ENCODE data around the gene LYZL2.
A peak's percentile ranks its signal among the peaks of the same experiment; 100 is the strongest.
"Not testable (repeated sequence)": the region's sequence is repeated elsewhere in the genome, so short reads cannot be mapped to it uniquely, and the experiment has no call there.

Gene LYZL2

DNA sequence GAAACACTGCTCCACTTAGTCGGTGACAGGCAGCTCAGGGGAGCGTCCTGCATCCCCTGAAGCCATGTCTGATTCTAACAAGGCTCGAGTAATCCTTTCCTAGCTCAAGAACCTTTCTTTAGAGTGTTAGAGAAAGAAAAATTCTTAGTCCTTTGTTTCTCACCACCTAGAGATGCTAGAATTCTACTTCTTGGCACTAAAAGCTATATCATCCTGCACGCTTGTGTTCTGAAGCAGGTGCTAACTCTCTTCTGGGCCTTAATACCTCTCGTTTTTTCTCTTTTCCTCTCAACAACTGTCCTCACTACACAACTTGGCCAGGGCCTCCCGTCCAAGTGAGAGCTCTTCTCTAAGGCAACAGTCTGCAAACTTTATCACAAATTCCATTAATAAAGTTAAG, at the start of gene LYZL2:
Gene LYZL2, minus strand, starts transcription at position 101 of the 400 bp plus-strand sequence. CDS start 2,838 bp downstream, outside the sequence.
- H2AFZ ChIP-seq (ENCODE audit: low read length, unreplicated experiment) = peak within 1 kb of the TSS; percentile 76
- peak within 1 kb of the TSS; percentile 73 for H3K27ac ChIP-seq (ENCODE audit: low read depth, low read length)
- no peaks in the 10 kb centered on the region for H3K36me3 ChIP-seq (ENCODE audit: insufficient read depth, low read length)
- H3K4me1 ChIP-seq (ENCODE audit: control insufficient read depth, insufficient read depth, low read length, unreplicated experiment) = peaks cover 18% of the 10 kb centered on the region
- H3K27me3 ChIP-seq (ENCODE audit: insufficient read depth, low read length) = no peaks in the 10 kb centered on the region
- no peaks in the 10 kb centered on the region for H3K79me2 ChIP-seq (ENCODE audit: control insufficient read depth, insufficient read depth, low read length, unreplicated experiment)
- H3K4me3 ChIP-seq (ENCODE audit: low read depth, low read length) = no peak within 1 kb of the TSS

- peaks cover 15% of the 10 kb centered on the region for H3K4me1 ChIP-seq (ENCODE audit: control insufficient read depth, insufficient read depth, low read length, unreplicated experiment)
- H3K36me3 ChIP-seq (ENCODE audit: insufficient read depth, low read length); H2AFZ ChIP-seq (ENCODE audit: low read length, unreplicated experiment); H3K4me3 ChIP-seq (ENCODE audit: low read depth, low read length); H3K27me3 ChIP-seq (ENCODE audit: insufficient read depth, low read length); H3K27ac ChIP-seq (ENCODE audit: low read depth, low read length); H3K79me2 ChIP-seq (ENCODE audit: control insufficient read depth, insufficient read depth, low read length, unreplicated experiment): not testable (repeated sequence)
These were observed 48.1 kb upstream of the LYZL2 start for GRCh38 chr10:30677616-30678015.

- peaks cover 13% of the 10 kb centered on the region for H3K4me1 ChIP-seq (ENCODE audit: control insufficient read depth, insufficient read depth, low read length, unreplicated experiment)
- not testable (repeated sequence) for H3K36me3 ChIP-seq (ENCODE audit: insufficient read depth, low read length); H2AFZ ChIP-seq (ENCODE audit: low read length, unreplicated experiment); H3K27ac ChIP-seq (ENCODE audit: low read depth, low read length); H3K27me3 ChIP-seq (ENCODE audit: insufficient read depth, low read length); H3K79me2 ChIP-seq (ENCODE audit: control insufficient read depth, insufficient read depth, low read length, unreplicated experiment); H3K4me3 ChIP-seq (ENCODE audit: low read depth, low read length)
These were observed 47.6 kb upstream of the LYZL2 start for GRCh38 chr10:30677146-30677545.

GRCh38 chr10:30675791-30676718, 46.5 kb upstream of the LYZL2 start:
- H3K27me3 ChIP-seq (ENCODE audit: insufficient read depth, low read length) = no peaks in the 10 kb centered on the region
- no peak overlapping the region for H2AFZ ChIP-seq (ENCODE audit: low read length, unreplicated experiment)
- peaks cover 2% of the 10 kb centered on the region for H3K4me1 ChIP-seq (ENCODE audit: control insufficient read depth, insufficient read depth, low read length, unreplicated experiment)
- H3K36me3 ChIP-seq (ENCODE audit: insufficient read depth, low read length) = no peaks in the 10 kb centered on the region
- no peak overlapping the region for H3K27ac ChIP-seq (ENCODE audit: low read depth, low read length)
- H3K79me2 ChIP-seq (ENCODE audit: control insufficient read depth, insufficient read depth, low read length, unreplicated experiment) = no peaks in the 10 kb centered on the region
- no peak overlapping the region for H3K4me3 ChIP-seq (ENCODE audit: low read depth, low read length)

DNA sequence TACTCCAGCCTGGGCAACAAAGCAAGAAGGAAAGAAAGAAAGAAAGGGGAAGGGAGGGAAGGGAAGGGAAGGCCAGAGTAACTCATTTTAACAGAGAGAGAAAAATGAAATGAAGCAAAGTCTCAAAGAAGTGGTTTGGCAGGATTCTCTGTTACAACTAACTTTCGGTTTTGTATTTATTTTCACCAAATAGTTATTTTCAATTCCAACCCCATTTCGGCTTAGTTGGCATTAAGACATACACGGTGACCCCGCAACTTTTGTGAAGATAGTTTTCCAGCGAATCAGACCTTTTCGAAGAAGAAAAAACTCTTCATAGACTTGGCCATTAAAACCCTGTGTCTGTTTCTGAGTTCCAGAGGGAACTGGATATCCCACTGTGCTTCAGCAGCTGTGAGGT, 45.2 kb upstream of the LYZL2 start:
- H3K27ac ChIP-seq (ENCODE audit: low read depth, low read length) = no peak overlapping the region
- no peaks in the 10 kb centered on the region for H3K4me1 ChIP-seq (ENCODE audit: control insufficient read depth, insufficient read depth, low read length, unreplicated experiment)
- peak overlapping the region; percentile 74 for H2AFZ ChIP-seq (ENCODE audit: low read length, unreplicated experiment)
- no peaks in the 10 kb centered on the region for H3K79me2 ChIP-seq (ENCODE audit: control insufficient read depth, insufficient read depth, low read length, unreplicated experiment)
- no peak overlapping the region for H3K4me3 ChIP-seq (ENCODE audit: low read depth, low read length)
- H3K36me3 ChIP-seq (ENCODE audit: insufficient read depth, low read length) = no peaks in the 10 kb centered on the region
- no peaks in the 10 kb centered on the region for H3K27me3 ChIP-seq (ENCODE audit: insufficient read depth, low read length)

GRCh38 chr10:30673262-30673661, 43.7 kb upstream of the LYZL2 start:
- H3K79me2 ChIP-seq (ENCODE audit: control insufficient read depth, insufficient read depth, low read length, unreplicated experiment); H3K4me3 ChIP-seq (ENCODE audit: low read depth, low read length); H3K27me3 ChIP-seq (ENCODE audit: insufficient read depth, low read length); H3K27ac ChIP-seq (ENCODE audit: low read depth, low read length); H3K4me1 ChIP-seq (ENCODE audit: control insufficient read depth, insufficient read depth, low read length, unreplicated experiment); H3K36me3 ChIP-seq (ENCODE audit: insufficient read depth, low read length); H2AFZ ChIP-seq (ENCODE audit: low read length, unreplicated experiment): not testable (repeated sequence)

DNA sequence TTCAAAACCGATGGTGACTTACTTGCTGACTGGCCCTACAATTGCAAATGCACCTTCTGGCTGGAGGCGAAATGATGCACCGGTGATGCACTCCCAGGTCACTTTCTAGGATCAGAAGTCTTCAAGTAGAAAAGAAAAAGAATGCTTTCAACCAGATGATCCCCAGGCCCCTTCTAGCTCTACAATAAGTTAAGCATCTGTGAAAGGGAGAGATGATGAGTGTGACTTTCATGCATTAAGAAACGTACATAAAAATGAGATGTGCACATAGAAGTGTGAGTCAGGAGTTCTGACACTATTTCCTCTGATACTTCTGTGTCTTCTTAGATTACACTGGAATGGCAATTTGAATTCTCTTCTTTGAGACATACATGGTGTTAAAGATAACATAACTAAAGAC, 42.8 kb upstream of the LYZL2 start:
- not testable (repeated sequence) for H3K27ac ChIP-seq (ENCODE audit: low read depth, low read length); H3K79me2 ChIP-seq (ENCODE audit: control insufficient read depth, insufficient read depth, low read length, unreplicated experiment); H3K36me3 ChIP-seq (ENCODE audit: insufficient read depth, low read length); H3K27me3 ChIP-seq (ENCODE audit: insufficient read depth, low read length); H3K4me3 ChIP-seq (ENCODE audit: low read depth, low read length); H2AFZ ChIP-seq (ENCODE audit: low read length, unreplicated experiment); H3K4me1 ChIP-seq (ENCODE audit: control insufficient read depth, insufficient read depth, low read length, unreplicated experiment)

- H3K27me3 ChIP-seq (ENCODE audit: insufficient read depth, low read length) = no peaks in the 10 kb centered on the region
- H3K27ac ChIP-seq (ENCODE audit: low read depth, low read length) = no peak overlapping the region
- H2AFZ ChIP-seq (ENCODE audit: low read length, unreplicated experiment) = peak overlapping the region; percentile 98
- H3K79me2 ChIP-seq (ENCODE audit: control insufficient read depth, insufficient read depth, low read length, unreplicated experiment) = no peaks in the 10 kb centered on the region
- peak overlapping the region; percentile 69 for H3K4me3 ChIP-seq (ENCODE audit: low read depth, low read length)
- no peaks in the 10 kb centered on the region for H3K4me1 ChIP-seq (ENCODE audit: control insufficient read depth, insufficient read depth, low read length, unreplicated experiment)
- H3K36me3 ChIP-seq (ENCODE audit: insufficient read depth, low read length) = no peaks in the 10 kb centered on the region
These were observed 41.6 kb upstream of the LYZL2 start for GRCh38 chr10:30671026-30671616.

- not testable (repeated sequence) for H3K79me2 ChIP-seq (ENCODE audit: control insufficient read depth, insufficient read depth, low read length, unreplicated experiment); H3K27me3 ChIP-seq (ENCODE audit: insufficient read depth, low read length); H3K36me3 ChIP-seq (ENCODE audit: insufficient read depth, low read length); H3K27ac ChIP-seq (ENCODE audit: low read depth, low read length); H3K4me1 ChIP-seq (ENCODE audit: control insufficient read depth, insufficient read depth, low read length, unreplicated experiment); H2AFZ ChIP-seq (ENCODE audit: low read length, unreplicated experiment); H3K4me3 ChIP-seq (ENCODE audit: low read depth, low read length)
These were observed 38.4 kb upstream of the LYZL2 start for GRCh38 chr10:30667982-30668381.

DNA sequence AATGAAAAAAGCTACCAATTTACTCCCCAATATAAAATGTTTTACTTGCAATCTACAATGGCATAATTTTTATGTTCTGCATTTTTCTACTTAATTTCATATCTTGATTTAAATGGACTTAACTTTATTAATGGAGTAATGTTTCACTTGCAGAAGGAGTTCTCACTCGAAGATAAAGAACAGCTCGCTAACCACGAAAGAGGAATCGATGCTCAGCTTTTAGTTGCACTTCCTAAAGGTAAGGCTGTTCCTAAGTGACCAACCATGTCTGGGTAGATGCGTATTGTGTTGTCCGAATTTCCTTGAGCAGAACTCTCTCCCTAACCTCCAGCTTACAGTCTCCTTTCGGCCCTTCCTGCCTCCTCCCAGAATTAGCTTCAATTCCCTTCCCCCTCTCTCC, 33.9 kb upstream of the LYZL2 start:
- not testable (repeated sequence) for H3K4me1 ChIP-seq (ENCODE audit: control insufficient read depth, insufficient read depth, low read length, unreplicated experiment); H3K36me3 ChIP-seq (ENCODE audit: insufficient read depth, low read length); H3K4me3 ChIP-seq (ENCODE audit: low read depth, low read length); H2AFZ ChIP-seq (ENCODE audit: low read length, unreplicated experiment); H3K79me2 ChIP-seq (ENCODE audit: control insufficient read depth, insufficient read depth, low read length, unreplicated experiment); H3K27me3 ChIP-seq (ENCODE audit: insufficient read depth, low read length); H3K27ac ChIP-seq (ENCODE audit: low read depth, low read length)

DNA sequence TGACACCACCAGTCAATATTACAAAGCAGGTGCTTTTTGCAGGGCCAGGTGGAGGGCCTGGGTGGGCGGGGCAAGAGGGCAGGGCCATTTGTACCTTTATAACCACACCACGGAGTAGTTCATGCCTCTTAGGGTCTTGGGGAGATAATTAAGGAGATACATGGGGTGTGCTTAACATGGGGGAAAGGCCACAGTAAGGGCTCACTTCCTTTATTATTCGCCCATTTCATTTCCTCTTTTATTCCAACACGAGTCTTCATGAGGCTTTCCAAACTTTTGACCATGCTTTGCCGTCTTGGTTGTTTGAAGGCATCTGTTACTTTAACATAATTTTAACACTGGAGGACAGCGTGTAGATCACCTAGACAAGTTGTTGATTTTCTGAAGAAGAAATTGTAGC, 33.3 kb upstream of the LYZL2 start:
- Histone ChIP-seq H3K27ac (ENCODE audit: low read depth, low read length) (no peak overlapping the region), H3K4me3 (ENCODE audit: low read depth, low read length) (no peak overlapping the region), H2AFZ (ENCODE audit: low read length, unreplicated experiment) (no peak overlapping the region)

More for the DNA sequence above, 33.3 kb upstream of the LYZL2 start:
- Histone ChIP-seq H3K27me3 (ENCODE audit: insufficient read depth, low read length) (peaks cover 5% of the 10 kb centered on the region), H3K79me2 (ENCODE audit: control insufficient read depth, insufficient read depth, low read length, unreplicated experiment) (no peaks in the 10 kb centered on the region), H3K36me3 (ENCODE audit: insufficient read depth, low read length) (no peaks in the 10 kb centered on the region), H3K4me1 (ENCODE audit: control insufficient read depth, insufficient read depth, low read length, unreplicated experiment) (no peaks in the 10 kb centered on the region)
